ENCODE results near the gene SLC23A2. TPM values are rescaled to one million over a fixed set of nuclear protein-coding genes. Genes with fewer than 3 reads are reported as not detected.

Gene SLC23A2
- total RNA-seq, 1 experiment from 2014 or later, result 14.6 TPM

GRCh38 chr20:4810426-4811019, 190.8 kb downstream of the SLC23A2 start:
- intact Hi-C loops (cut with micrococcal nuclease; ENCODE audit: unreplicated experiment), result no loop called here
- Histone ChIP-seq H3K27me3 (ENCODE audit: control insufficient read depth, insufficient read depth, low read length) (no peaks in the 10 kb centered on the region), H3K9me3 (ENCODE audit: control insufficient read depth, insufficient read depth, low read depth, low read length) (no peaks in the 10 kb centered on the region), H3K4me1 (ENCODE audit: control insufficient read depth, insufficient read depth, low read length) (no peaks in the 10 kb centered on the region), H3K36me3 (ENCODE audit: control insufficient read depth, insufficient read depth, low read length) (no peaks in the 10 kb centered on the region), H3K27ac (ENCODE audit: low read length) (no peak overlapping the region), H3K4me3 (ENCODE audit: low read depth in 2 of 2, low read length in 2 of 2) (no peak overlapping the region)
- POLR2A ChIA-PET, result no interaction called here
- CTCF ChIA-PET, result no interaction called here
- TF ChIP-seq TCF7L2 (IDR thresholded peaks at IDR 0.05; ENCODE audit: low read depth, low read length), result no peak
- TF ChIP-seq POLR2AphosphoS5 (IDR thresholded peaks at IDR 0.05; ENCODE audit: low read depth, low read length), result no peak
- TF ChIP-seq SIN3A (IDR thresholded peaks at IDR 0.05; ENCODE audit: borderline replicate concordance, insufficient read depth, low read depth, low read length), result no peak
- no peak for TF ChIP-seq CTCF (IDR thresholded peaks at IDR 0.05)
- no peak for TF ChIP-seq REST (IDR thresholded peaks at IDR 0.05; ENCODE audit: insufficient read depth in 1 of 2, low read depth in 2 of 2, low read length in 1 of 2)
- no peak for ATAC-seq
- no peak for DNase-seq (ENCODE audit: low read depth, low spot score)
- no TSS peak for BruUV-seq (replicated peaks)
- in situ Hi-C loops (cut with HindIII; ENCODE audit: low pct_unique_long_range_greater_than_20kb, low sequenced_read_pairs), result no loop called here

GRCh38 chr20:4809707-4810106, 191.6 kb downstream of the SLC23A2 start:
- TF ChIP-seq TCF7L2 (IDR thresholded peaks at IDR 0.05; ENCODE audit: low read depth, low read length), result no peak
- TF ChIP-seq CTCF (IDR thresholded peaks at IDR 0.05), result no peak
- no peak for TF ChIP-seq POLR2AphosphoS5 (IDR thresholded peaks at IDR 0.05; ENCODE audit: low read depth, low read length)
- TF ChIP-seq SIN3A (IDR thresholded peaks at IDR 0.05; ENCODE audit: borderline replicate concordance, insufficient read depth, low read depth, low read length), result no peak
- TF ChIP-seq REST (IDR thresholded peaks at IDR 0.05; ENCODE audit: insufficient read depth in 1 of 2, low read depth in 2 of 2, low read length in 1 of 2), result no peak
- POLR2A ChIA-PET, result no interaction called here
- CTCF ChIA-PET, result no interaction called here
- ATAC-seq (no peak), DNase-seq (ENCODE audit: low read depth, low spot score) (no peak)
- Histone ChIP-seq H3K4me1 (ENCODE audit: control insufficient read depth, insufficient read depth, low read length) (no peaks in the 10 kb centered on the region), H3K4me3 (ENCODE audit: low read depth in 2 of 2, low read length in 2 of 2) (no peak overlapping the region), H3K27me3 (ENCODE audit: control insufficient read depth, insufficient read depth, low read length) (no peaks in the 10 kb centered on the region), H3K9me3 (ENCODE audit: control insufficient read depth, insufficient read depth, low read depth, low read length) (no peaks in the 10 kb centered on the region), H3K36me3 (ENCODE audit: control insufficient read depth, insufficient read depth, low read length) (no peaks in the 10 kb centered on the region), H3K27ac (ENCODE audit: low read length) (no peak overlapping the region)
- in situ Hi-C loops (cut with HindIII; ENCODE audit: low pct_unique_long_range_greater_than_20kb, low sequenced_read_pairs), result no loop called here
- BruUV-seq (replicated peaks), result no TSS peak
- intact Hi-C loops (cut with micrococcal nuclease; ENCODE audit: unreplicated experiment), result no loop called here

Data from Panc1 (cell line).